Neural cell (in vitro differentiated cells): ENCODE data around the gene WDR4. TPM values are rescaled to one million over a fixed set of nuclear protein-coding genes. Genes with fewer than 3 reads are reported as not detected.
"Not testable (repeated sequence)": the region's sequence is repeated elsewhere in the genome, so short reads cannot be mapped to it uniquely, and the experiment has no call there.

Experiments used
- H2AFZ ChIP-seq: fragments of 200-600, 300-800 bp; sonication (generic), shearing (Covaris generic); 2 replicates; pipeline ENCODE4 v1.6.0; 2014; ENCODE audit warnings: low read depth, mild to moderate bottlenecking, antibody characterized with exemption, low read length, moderate library complexity
- H3F3A ChIP-seq: fragments of 200-600 bp; shearing (Covaris generic); 2 replicates; pipeline ENCODE4 v1.6.1; 2016; ENCODE audit warnings: mild to moderate bottlenecking, moderate library complexity, mixed read lengths, antibody characterized with exemption, low read length; ENCODE audit not compliant: insufficient read depth, poor library complexity, severe bottlenecking
- H3K27ac ChIP-seq: fragments of 200-600, 300-800 bp; sonication (generic), shearing (Covaris generic); 2 replicates; pipeline ENCODE4 v1.5.1; 2014; ENCODE audit warnings: mild to moderate bottlenecking, low read length, moderate library complexity
- H3K27me3 ChIP-seq: fragments of 300-800, 200-600 bp; sonication (generic), shearing (Covaris generic); 2 replicates; pipeline ENCODE4 v1.6.0; 2014; ENCODE audit warnings: mild to moderate bottlenecking, low read depth, low read length, moderate library complexity; ENCODE audit not compliant: insufficient read depth
- H3K36me3 ChIP-seq: fragments of 300-800, 200-600 bp; sonication (generic), shearing (Covaris generic); 2 replicates; pipeline ENCODE4 v1.5.1; 2014; ENCODE audit warnings: mild to moderate bottlenecking, antibody characterized with exemption, low read length, moderate library complexity; ENCODE audit not compliant: insufficient read depth
- H3K4me2 ChIP-seq: fragments of 300-800, 200-600 bp; sonication (generic), shearing (Covaris generic); 2 replicates; pipeline ENCODE4 v1.6.0; 2014; ENCODE audit warnings: mild to moderate bottlenecking, low read length
- H3K4me3 ChIP-seq: fragments of 300-800, 200-600 bp; sonication (generic), shearing (Covaris generic); 2 replicates; pipeline ENCODE4 v1.5.1; 2014; ENCODE audit warnings: mild to moderate bottlenecking, low read length, moderate library complexity
- H3K79me2 ChIP-seq: fragments of 200-600 bp; shearing (Covaris generic); replicated peaks from 2 replicates; pipeline ENCODE4 v1.6.0; 2014; ENCODE audit warnings: mild to moderate bottlenecking, low read length, moderate library complexity; ENCODE audit not compliant: insufficient read depth
- H3K9ac ChIP-seq: fragments of 300-800, 200-600 bp; sonication (generic), shearing (Covaris generic); 2 replicates; pipeline ENCODE4 v1.6.1; 2016; ENCODE audit warnings: mild to moderate bottlenecking, low read length, mixed read lengths
- H3K9me2 ChIP-seq: fragments of 200-600 bp; shearing (Covaris generic); 2 replicates; pipeline ENCODE4 v1.6.1; 2016; ENCODE audit warnings: mild to moderate bottlenecking, low read length, mixed read lengths; ENCODE audit not compliant: insufficient read depth
- H3K9me3 ChIP-seq: fragments of 200-600, 300-800 bp; sonication (generic), shearing (Covaris generic); 2 replicates; pipeline ENCODE4 v1.6.1; 2016; ENCODE audit warnings: mild to moderate bottlenecking, mixed run types, low read length, moderate library complexity, mixed read lengths
- H4K20me1 ChIP-seq: fragments of 200-600 bp; shearing (Covaris generic); 2 replicates; pipeline ENCODE4 v1.6.1; 2016; ENCODE audit warnings: mild to moderate bottlenecking, mixed run types; ENCODE audit not compliant: insufficient read depth
- CTCF ChIP-seq: fragments of 450-650 bp; IDR thresholded peaks from 2 replicates; pipeline ENCODE4 v1.5.1; 2014; ENCODE audit warnings: antibody characterized with exemption, mild to moderate bottlenecking, moderate library complexity; ENCODE audit not compliant: poor library complexity, severe bottlenecking
- EP300 ChIP-seq: fragments of 450-650 bp; conservative IDR thresholded peaks from 2 replicates; pipeline ENCODE4 v1.6.1; 2014; ENCODE audit warnings: antibody characterized with exemption, mild to moderate bottlenecking, moderate library complexity; ENCODE audit not compliant: poor library complexity, severe bottlenecking
- EZH2 ChIP-seq: fragments of 200-600, 300-800 bp; shearing (Covaris generic), sonication (generic); IDR thresholded peaks from 2 replicates; pipeline ENCODE4 v1.6.1; 2014; ENCODE audit warnings: antibody characterized with exemption, low read length, borderline replicate concordance, mild to moderate bottlenecking; ENCODE audit not compliant: insufficient read depth, poor library complexity, severe bottlenecking
- MXI1 ChIP-seq: fragments of 450-650 bp; conservative IDR thresholded peaks from 2 replicates; pipeline ENCODE4 v1.6.1; 2014; ENCODE audit warnings: antibody characterized with exemption, mild to moderate bottlenecking; ENCODE audit not compliant: poor library complexity, severe bottlenecking
- POLR2AphosphoS5 ChIP-seq: IDR thresholded peaks from 2 replicates; pipeline ENCODE4 v1.6.1; 2012
- RAD21 ChIP-seq: fragments of 450-650 bp; conservative IDR thresholded peaks from 2 replicates; pipeline ENCODE4 v1.6.1; 2014; ENCODE audit warnings: antibody characterized with exemption, mild to moderate bottlenecking, moderate library complexity
- REST ChIP-seq: IDR thresholded peaks from 2 replicates; pipeline ENCODE4 v1.6.1; 2012; ENCODE audit warnings: borderline replicate concordance
- SMC3 ChIP-seq: fragments of 450-650 bp; conservative IDR thresholded peaks from 2 replicates; pipeline ENCODE4 v1.6.1; 2014; ENCODE audit warnings: antibody characterized with exemption, mild to moderate bottlenecking, moderate library complexity; ENCODE audit not compliant: poor library complexity
- TAF1 ChIP-seq: IDR thresholded peaks from 2 replicates; pipeline ENCODE4 v1.6.1; 2012; ENCODE audit warnings: low read depth
- polyA plus RNA-seq: library from polyadenylated mRNA; depleted of rRNA; stranded (reverse); fragments of >200 nt; gene quantifications from 2 replicates; pipeline ENCODE4 v1.2.3, GENCODE V29; 2014

The WDR4 gene
- polyA plus RNA-seq, 1 donor from 2014 or later = 9.2 TPM

GRCh38 chr21:42848932-42849758 is 30.2 kb downstream of the WDR4 start:
- H4K20me1 ChIP-seq = no peaks in the 10 kb centered on the region
- no peaks in the 10 kb centered on the region for H3F3A ChIP-seq
- no peaks in the 10 kb centered on the region for H3K79me2 ChIP-seq
- H3K9me3 ChIP-seq = no peaks in the 10 kb centered on the region
- no peak overlapping the region for H3K9ac ChIP-seq
- H3K36me3 ChIP-seq = no peaks in the 10 kb centered on the region
- TF ChIP-seq RAD21 (no peak), CTCF (no peak), POLR2AphosphoS5 (no peak), REST (no peak), MXI1 (no peak), EZH2 (no peak), TAF1 (no peak), EP300 (no peak), SMC3 (no peak)
- no peak overlapping the region for H3K4me2 ChIP-seq
- no peak overlapping the region for H3K4me3 ChIP-seq
- H3K27ac ChIP-seq = no peak overlapping the region
- H2AFZ ChIP-seq = no peak overlapping the region
- H3K27me3 ChIP-seq = no peaks in the 10 kb centered on the region
- H3K9me2 ChIP-seq = no peaks in the 10 kb centered on the region

GRCh38 chr21:42848144-42848931 is 31.0 kb downstream of the WDR4 start:
- not testable (repeated sequence) for H2AFZ ChIP-seq, H3K36me3 ChIP-seq, H3K9me2 ChIP-seq, H3F3A ChIP-seq, H3K4me2 ChIP-seq, H3K79me2 ChIP-seq, H4K20me1 ChIP-seq, H3K9me3 ChIP-seq, H3K4me3 ChIP-seq, H3K27me3 ChIP-seq, H3K9ac ChIP-seq, H3K27ac ChIP-seq
